ENCODE results near the gene ATXN7.
A peak's percentile ranks its signal among the peaks of the same experiment; 100 is the strongest.

The ATXN7 gene, protein sequence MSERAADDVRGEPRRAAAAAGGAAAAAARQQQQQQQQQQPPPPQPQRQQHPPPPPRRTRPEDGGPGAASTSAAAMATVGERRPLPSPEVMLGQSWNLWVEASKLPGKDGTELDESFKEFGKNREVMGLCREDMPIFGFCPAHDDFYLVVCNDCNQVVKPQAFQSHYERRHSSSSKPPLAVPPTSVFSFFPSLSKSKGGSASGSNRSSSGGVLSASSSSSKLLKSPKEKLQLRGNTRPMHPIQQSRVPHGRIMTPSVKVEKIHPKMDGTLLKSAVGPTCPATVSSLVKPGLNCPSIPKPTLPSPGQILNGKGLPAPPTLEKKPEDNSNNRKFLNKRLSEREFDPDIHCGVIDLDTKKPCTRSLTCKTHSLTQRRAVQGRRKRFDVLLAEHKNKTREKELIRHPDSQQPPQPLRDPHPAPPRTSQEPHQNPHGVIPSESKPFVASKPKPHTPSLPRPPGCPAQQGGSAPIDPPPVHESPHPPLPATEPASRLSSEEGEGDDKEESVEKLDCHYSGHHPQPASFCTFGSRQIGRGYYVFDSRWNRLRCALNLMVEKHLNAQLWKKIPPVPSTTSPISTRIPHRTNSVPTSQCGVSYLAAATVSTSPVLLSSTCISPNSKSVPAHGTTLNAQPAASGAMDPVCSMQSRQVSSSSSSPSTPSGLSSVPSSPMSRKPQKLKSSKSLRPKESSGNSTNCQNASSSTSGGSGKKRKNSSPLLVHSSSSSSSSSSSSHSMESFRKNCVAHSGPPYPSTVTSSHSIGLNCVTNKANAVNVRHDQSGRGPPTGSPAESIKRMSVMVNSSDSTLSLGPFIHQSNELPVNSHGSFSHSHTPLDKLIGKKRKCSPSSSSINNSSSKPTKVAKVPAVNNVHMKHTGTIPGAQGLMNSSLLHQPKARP

GRCh38 chr3:63863150-63864007 is at the start of gene ATXN7, which contains the start of gene THOC7:
TSS of gene ATXN7 (plus strand) at chr3:63863867. CDS start at chr3:63912599, 48,732 bp downstream.
TSS of gene THOC7 (minus strand) at chr3:63863805. CDS start at chr3:63863790, 15 bp downstream.
- peak; percentile 27 to 61 for DNase-seq

- DNase-seq = no peak
These were observed 49.4 kb upstream of the ATXN7 start for GRCh38 chr3:63814237-63814636.

DNA sequence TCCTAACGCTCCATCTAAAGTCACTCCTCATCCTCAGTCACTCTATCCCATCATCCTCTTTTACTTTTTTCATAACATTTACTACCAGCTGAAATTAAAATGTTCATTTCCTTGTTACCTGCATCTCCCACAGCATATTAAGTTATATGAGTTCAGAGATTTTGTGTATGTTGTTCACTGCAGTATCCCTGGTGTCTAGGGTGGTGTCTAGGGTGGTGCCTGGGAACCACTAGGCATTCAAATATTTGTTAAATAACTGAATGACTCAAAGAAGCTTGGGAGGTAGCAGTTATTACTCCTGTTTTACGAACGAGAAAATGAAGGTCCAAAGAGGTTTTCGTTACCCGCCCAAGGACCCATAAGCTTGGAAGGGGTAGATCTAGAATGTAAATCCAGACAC is 46.4 kb upstream of the ATXN7 start:
- DNase-seq = no peak

DNA sequence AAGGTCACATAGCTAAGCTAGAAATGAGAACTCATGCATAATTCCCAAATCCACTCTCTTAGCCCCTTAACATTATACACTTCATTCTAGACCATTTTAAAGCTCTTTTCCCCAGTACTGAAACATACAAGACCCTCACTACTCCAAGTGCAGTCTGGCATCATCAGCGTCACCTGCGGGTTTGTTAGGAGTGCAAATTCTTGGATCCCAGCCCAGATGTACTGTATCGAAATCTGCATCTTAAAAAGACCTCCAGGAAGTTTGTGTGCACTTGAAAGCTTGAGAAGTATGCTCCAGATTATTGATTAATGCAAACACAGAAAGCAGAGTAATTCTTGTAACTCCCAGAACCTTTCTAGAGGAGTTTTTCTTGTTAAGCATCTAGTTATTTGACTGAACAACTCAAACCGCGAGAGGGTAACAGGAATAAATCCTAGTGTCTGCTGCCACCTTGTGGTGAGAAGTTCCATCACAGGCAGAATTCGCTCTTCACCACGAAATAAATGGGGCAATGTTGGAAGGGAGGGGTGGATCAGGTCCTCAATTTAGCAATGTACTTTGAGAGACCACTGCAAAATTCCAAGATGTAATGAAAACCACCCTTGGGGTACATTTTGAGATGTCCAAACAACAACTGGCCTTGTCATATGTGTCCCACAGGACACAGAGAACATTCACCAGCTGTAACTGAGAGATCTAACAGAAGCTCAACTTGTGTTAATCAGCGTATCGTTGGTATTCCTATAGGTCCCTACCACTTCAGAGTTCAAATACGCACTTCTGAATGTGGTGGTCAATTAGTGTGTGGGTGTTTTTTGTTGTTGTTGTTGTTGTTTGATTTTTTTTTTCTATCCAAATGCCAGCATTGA is 45.2 kb upstream of the ATXN7 start:
- peak; percentile 19 to 66 for DNase-seq

- DNase-seq = no peak
These were observed 44.6 kb upstream of the ATXN7 start, which contains the start of gene C3orf49 for GRCh38 chr3:63819151-63819398. TSS of gene C3orf49 (plus strand) at chr3:63819299. CDS start at chr3:63819472, 173 bp downstream.

DNA sequence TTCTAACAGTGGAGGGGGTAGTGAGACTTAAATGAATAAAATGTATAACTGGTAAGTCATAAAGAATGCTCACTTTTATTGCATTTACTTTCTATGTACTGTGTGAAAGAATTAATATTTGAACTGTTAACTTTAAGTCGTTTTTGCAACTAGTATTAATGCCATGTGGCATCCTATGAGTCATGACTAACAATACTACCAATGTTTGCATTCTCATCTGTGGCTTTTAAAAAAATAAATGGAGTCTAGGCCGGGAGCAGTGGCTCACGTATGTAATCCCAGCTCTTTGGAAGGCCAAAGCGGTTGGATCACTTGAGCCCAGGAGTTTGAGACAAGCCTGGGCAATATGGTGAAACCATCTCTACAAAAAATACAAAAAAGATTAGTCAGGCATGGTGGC is 39.4 kb upstream of the ATXN7 start:
- no peak for DNase-seq

GRCh38 chr3:63830526-63830925 is 33.1 kb upstream of the ATXN7 start:
- DNase-seq = no peak

DNA sequence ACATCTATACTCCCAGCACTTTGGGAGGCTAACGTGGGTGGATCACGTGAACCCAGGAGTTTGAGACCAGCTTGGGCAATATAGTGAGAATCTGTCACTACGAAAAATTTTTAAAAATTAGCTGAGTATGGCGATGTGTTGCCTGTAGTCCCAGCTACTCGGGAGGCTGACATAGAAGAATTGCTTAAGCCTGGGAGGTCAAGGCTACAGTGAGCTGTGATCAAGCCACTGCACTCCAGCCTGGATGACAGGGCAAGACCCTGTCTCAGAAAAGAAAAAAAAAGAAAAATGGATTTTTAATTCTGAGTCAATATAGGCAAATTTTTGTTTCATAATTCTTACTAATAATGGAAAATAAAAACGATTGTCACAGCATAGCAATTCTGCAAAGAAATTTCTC is 31.3 kb upstream of the ATXN7 start:
- DNase-seq = no peak

- no peak for DNase-seq
These were observed 22.0 kb upstream of the ATXN7 start for GRCh38 chr3:63841704-63842103.

DNA sequence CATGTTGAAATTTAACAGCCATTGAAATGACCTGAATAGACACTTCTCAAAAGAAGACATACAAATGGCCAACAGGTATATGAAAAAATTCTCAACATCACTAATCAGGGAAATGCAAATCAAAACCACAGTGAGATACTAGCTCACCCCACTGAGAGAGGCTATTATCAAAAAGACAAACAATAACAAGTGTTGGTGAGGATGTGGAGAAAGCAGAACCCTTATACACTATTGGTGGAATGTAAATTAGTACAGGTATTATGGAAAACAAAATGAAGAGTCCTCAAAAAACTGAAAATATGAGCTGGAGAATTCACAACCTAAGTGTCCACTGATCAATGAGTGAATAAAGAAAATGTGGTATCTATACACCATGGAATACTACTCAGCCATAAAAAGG is 21.5 kb upstream of the ATXN7 start:
- no peak for DNase-seq

DNA sequence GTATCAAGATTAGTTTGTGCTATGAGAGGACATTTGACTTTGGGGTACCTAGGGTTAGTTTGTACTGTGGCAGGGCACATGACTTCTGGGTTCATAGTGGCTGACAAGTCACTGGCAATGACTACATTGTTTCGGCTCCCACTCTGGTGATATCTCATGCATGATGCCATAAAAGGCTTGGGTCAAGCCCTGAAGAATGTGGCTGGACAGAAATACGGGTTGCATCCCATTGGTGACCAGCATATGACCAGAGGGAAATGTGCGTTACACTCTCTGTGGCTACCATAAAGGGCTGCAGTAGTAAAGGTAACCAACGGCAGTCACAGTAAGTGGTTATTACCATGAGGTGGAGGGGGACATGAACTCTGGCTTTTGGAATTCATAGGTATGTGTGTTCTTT is 18.5 kb upstream of the ATXN7 start:
- no peak for DNase-seq

DNA sequence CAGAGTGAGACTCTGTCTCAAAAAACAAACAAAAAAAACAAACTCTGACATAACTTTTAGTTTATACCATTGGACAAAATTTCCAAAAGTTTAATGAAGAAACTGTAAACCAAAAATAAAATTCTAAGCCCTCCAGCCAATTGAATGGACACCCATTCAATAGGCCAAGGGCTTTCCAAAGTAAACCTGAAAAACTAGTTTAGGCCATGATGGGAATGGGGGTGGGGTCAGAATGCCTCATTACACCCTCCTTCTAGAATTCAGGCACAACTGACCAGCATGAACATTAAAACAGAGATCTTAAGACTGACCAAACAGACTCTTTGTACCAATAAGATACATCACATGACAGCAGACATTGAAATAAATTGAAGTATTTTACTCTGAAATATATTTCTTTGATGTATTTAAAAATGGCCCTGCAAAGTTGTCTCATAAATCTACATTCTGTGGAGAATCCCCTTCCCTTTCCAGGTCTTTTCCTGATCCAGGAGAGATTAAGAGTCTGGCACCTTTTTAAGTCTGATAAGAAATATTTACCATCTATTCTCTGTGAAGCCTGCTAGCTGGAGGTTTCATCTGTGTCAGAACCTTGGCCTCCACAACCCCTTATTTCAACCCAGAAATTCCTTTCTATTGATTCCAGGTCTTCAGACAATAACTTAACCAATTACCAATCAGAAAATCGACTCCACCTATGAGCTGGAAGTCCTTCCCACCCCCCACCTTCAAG is 15.8 kb upstream of the ATXN7 start:
- no peak for DNase-seq

DNA sequence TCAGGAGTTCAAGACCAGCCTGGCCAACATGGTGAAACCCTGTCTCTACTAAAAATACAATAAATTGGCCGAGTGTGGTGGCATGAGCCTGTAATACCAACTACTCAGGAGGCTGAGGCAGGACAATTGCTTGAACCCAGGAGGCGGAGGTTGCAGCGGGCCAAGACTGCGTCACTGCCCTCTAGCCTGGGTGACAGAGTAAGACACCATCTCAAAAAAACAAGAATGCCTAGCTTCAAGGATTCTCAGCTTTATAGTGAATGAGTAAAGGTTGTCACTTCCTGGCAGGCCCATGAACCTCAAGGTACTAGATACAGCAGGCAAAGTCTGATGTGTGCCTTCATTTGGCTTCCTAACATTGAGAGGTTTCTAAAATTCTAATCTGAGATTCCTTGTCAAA is 14.5 kb upstream of the ATXN7 start:
- DNase-seq = no peak

- no peak for DNase-seq
These were observed 12.4 kb upstream of the ATXN7 start for GRCh38 chr3:63851287-63851686.

GRCh38 chr3:63853106-63853505 is 10.6 kb upstream of the ATXN7 start:
- no peak for DNase-seq

DNA sequence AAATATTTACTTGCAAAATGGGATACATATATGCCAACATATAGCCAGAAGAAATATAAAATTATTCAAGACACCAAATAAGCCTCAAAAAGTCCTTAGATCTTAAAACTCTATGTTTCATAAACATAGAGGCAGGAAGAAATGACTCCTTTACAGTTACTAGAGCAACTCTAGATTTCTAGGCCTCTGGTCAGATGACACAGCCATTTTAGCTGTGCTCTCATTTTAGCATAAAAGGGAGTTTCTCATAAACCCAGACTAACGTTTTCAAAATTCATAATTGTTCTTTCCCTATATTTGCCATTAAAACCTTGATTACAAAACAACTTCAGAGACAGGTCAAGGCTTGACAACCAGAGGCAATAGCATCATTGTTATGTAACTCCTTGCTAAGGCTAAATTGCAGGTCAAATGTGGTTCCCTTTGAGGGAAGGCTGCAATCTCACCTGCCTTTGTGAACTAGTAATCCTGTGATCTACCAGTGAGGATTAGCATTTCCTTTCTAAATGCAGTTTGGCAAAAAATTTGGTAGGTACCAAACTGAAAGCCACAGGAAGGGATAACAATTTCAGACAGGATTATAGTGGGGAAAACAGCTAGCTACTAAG is 8.2 kb upstream of the ATXN7 start:
- DNase-seq = no peak

GRCh38 chr3:63857311-63857710 is 6.4 kb upstream of the ATXN7 start:
- no peak for DNase-seq

- DNase-seq = no peak
These were observed 2.9 kb upstream of the ATXN7 start for GRCh38 chr3:63860776-63861175.

DNA sequence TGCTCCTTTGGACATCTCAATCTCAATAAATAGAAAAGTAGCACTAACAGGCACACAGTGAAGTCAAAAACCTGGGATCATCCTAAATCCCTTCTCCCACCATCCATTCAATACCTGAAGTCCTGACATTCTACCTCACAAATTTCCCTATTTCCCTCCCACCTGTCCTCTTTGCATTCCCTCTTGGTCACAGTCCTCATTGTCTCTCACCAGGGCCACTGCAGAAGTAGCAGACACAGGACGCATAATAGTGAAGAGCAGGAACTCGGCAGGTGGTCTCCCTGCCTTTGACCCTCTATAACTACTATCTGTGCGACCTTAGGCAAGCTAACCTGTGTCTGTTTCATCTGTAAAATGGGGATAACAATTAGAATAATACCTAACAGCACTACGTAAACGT is 2.4 kb upstream of the ATXN7 start:
- DNase-seq = no peak

DNA sequence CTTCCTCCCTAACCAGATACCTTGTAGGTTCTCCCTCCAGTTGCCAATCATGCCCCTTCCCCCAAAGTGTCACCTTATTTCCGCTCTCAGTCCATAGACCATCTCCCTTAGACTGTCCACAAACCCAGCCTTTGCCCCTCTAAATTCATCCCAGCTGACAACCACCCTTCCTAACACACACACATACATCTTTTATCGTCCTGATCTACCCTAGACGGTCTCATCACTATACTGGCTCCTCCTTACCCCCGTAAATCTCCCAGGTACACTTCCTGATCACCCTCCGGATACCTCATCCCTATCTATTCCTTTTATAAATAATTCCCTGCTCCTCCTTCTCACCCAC is 890 bp upstream of the ATXN7 start:
- DNase-seq = no peak

All from hippocampal formation (tissue), 2 donors.